Stomach smooth muscle (tissue), 2 donors: Measurements from ENCODE around the gene PDE7B.

Experiments used
- H3K27ac ChIP-seq: one replicate; pipeline ENCODE4 v1.7.0; 2013; ENCODE audit warnings: mild to moderate bottlenecking, low read length, inconsistent platforms
- H3K27me3 ChIP-seq, 2 donors: one replicate each; pipeline ENCODE4 v1.7.0; 2013; ENCODE audit warnings: low read length in 2 of 2; ENCODE audit not compliant: insufficient read depth in 2 of 2, control insufficient read depth in 1 of 2
- H3K36me3 ChIP-seq, 2 donors: one replicate each; pipeline ENCODE4 v1.7.0; 2013; ENCODE audit warnings: low read length in 2 of 2; ENCODE audit not compliant: control insufficient read depth in 2 of 2, insufficient read depth in 2 of 2
- H3K4me1 ChIP-seq: one replicate; pipeline ENCODE4 v1.7.0; 2013; ENCODE audit warnings: low read length; ENCODE audit not compliant: control insufficient read depth, insufficient read depth
- H3K4me3 ChIP-seq, 2 donors: one replicate each; pipeline ENCODE4 v1.7.0; 2013; ENCODE audit warnings: low read length in 2 of 2
- H3K9ac ChIP-seq, 2 donors: one replicate each; pipeline ENCODE4 v1.7.0; 2013; ENCODE audit warnings: low read length in 2 of 2, mild to moderate bottlenecking in 1 of 2
- H3K9me3 ChIP-seq, 2 donors: one replicate each; pipeline ENCODE4 v1.7.0; 2013; ENCODE audit warnings: low read length in 2 of 2; ENCODE audit not compliant: control insufficient read depth in 2 of 2
- donor health status: healthy.
- donor health status: Pancreatic carcinoma.

Gene PDE7B

DNA sequence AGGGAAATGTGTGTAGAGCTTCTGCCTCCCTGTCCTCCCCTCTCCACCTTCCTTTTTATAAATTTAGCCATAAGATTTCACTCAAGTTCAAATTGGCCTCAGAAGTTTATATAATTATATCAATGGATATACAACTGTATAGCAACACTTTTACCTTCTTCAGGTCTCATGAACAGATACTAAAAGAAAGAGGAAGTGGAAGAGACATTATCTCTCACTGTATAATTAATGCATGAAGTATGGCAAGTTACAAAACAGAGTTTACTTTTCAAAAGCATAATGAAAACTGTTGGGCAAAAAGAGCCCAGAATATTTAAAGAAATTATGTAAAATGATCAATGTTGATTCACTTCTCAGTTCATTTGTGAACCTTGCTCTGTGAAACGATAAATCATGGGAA lies 99.7 kb downstream of the PDE7B start:
- H3K27me3 ChIP-seq, result no peaks in the 10 kb centered on the region
- no peak overlapping the region for H3K4me3 ChIP-seq
- no peak overlapping the region for H3K9ac ChIP-seq
- H3K36me3 ChIP-seq, result no peaks in the 10 kb centered on the region
- no peak overlapping the region for H3K27ac ChIP-seq
- H3K4me1 ChIP-seq, result no peaks in the 10 kb centered on the region
- no peaks in the 10 kb centered on the region for H3K9me3 ChIP-seq

DNA sequence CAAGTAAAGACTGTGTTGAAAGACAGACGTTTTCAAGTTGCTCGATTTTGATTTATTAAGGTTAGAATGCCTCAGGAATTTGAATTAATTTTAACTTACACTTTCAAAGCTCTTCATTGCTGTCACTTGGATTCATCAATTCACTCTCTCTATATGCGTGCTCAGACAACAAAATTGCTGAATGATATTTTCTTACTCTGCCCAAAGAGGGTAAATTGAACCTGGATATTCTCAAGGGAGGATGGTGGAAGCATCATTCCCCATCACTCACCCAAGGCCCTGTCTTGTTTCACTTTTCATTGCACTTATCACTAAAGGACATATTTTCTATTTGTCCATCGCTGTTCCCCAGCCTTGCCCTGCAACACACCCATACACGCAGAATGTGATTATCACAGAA lies 102.3 kb downstream of the PDE7B start:
- H3K36me3 ChIP-seq, result no peaks in the 10 kb centered on the region
- H3K27me3 ChIP-seq, result no peaks in the 10 kb centered on the region
- no peak overlapping the region for H3K4me3 ChIP-seq
- H3K4me1 ChIP-seq, result no peaks in the 10 kb centered on the region
- H3K9ac ChIP-seq, result no peak overlapping the region
- no peaks in the 10 kb centered on the region for H3K9me3 ChIP-seq
- no peak overlapping the region for H3K27ac ChIP-seq

DNA sequence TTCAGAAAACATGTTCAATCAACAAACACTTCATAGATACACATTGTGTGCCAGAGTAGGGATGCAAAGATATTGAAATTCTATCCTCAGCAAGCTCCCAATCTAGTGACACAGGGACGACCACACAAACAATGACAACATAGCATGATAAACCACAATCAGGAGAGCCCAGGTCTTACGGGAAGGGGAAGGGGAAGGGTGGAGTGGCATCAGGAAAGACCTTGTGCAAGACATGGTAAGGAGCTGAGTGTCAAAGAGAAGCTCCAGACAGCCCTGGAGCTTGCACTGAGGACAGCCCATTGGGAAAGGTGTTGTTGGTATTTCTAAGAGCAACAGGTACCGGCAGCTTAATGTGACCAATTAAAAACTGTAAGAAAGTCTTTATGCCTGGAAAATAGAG lies 103.6 kb downstream of the PDE7B start:
- no peak overlapping the region for H3K27ac ChIP-seq
- H3K4me1 ChIP-seq, result no peaks in the 10 kb centered on the region
- no peaks in the 10 kb centered on the region for H3K9me3 ChIP-seq
- H3K9ac ChIP-seq, result no peak overlapping the region
- no peaks in the 10 kb centered on the region for H3K27me3 ChIP-seq
- H3K4me3 ChIP-seq, result no peak overlapping the region
- no peaks in the 10 kb centered on the region for H3K36me3 ChIP-seq

DNA sequence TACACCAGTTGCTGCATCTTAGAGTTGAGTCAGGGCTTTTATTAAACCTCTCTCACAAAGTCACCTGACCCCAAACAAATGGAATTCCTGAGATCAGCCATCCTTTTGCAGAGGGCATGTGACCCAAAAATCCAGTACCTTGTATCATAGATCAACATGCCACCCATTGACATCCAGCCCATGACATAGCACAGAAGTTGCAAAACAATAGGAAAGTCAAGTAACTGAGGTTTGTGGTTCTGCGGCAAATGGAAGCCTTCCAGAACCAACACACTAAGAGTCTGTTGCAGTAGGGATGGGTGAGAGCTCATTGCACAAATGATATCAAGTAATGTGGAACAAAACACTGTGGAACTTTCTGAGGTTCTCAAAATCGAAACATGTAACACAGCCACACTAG lies 111.2 kb downstream of the PDE7B start:
- H3K27ac ChIP-seq, result no peak overlapping the region
- no peak overlapping the region for H3K4me3 ChIP-seq
- H3K9ac ChIP-seq, result no peak overlapping the region
- no peaks in the 10 kb centered on the region for H3K27me3 ChIP-seq
- H3K9me3 ChIP-seq, result no peaks in the 10 kb centered on the region
- no peaks in the 10 kb centered on the region for H3K36me3 ChIP-seq
- H3K4me1 ChIP-seq, result no peaks in the 10 kb centered on the region

DNA sequence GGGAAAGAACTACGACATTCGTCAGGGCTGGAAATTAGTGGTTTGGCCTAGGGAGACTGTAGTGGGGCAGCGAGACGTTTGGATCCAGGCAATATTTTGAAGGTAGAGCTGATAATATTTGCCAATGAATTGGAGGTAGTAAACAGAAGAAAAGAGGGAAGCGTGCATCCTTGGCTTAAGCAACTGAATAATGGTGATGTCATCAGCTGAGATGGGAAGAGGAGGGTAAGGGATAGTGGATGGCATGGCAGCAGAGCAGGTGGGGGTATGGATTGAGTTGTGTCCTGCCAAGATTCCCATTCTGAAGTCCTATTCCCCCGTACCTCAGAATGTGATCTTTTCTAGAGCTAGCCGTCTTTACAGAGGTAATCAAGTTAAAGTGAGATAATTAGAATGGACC lies 119.2 kb downstream of the PDE7B start:
- Histone ChIP-seq H3K4me1 (peaks cover 2% of the 10 kb centered on the region), H3K9me3 (no peaks in the 10 kb centered on the region), H3K4me3 (no peak overlapping the region), H3K9ac (no peak overlapping the region), H3K27me3 (no peaks in the 10 kb centered on the region), H3K36me3 (no peaks in the 10 kb centered on the region), H3K27ac (no peak overlapping the region)

DNA sequence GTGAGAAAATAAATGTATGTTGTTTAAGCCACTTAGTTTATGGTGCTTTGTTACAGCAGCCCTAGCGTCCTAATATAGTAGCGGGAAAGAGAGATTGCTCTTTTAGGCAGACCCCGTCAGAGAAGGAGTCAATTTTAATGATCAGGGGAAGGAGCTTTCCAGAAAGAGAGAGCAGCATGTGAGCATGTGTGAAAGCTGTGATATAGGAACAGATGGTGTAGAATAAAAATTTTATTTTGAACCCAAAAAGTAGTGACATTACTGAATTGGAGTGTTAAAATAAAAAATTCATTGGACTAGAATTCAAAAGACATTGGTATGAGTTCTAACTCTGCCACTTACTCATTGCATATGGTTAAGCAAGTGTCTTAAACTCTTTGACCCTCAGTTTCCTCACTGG lies 119.8 kb downstream of the PDE7B start:
- Histone ChIP-seq H3K4me3 (no peak overlapping the region), H3K9me3 (no peaks in the 10 kb centered on the region), H3K27ac (no peak overlapping the region), H3K27me3 (no peaks in the 10 kb centered on the region), H3K9ac (no peak overlapping the region), H3K36me3 (no peaks in the 10 kb centered on the region), H3K4me1 (peaks cover 2% of the 10 kb centered on the region)

DNA sequence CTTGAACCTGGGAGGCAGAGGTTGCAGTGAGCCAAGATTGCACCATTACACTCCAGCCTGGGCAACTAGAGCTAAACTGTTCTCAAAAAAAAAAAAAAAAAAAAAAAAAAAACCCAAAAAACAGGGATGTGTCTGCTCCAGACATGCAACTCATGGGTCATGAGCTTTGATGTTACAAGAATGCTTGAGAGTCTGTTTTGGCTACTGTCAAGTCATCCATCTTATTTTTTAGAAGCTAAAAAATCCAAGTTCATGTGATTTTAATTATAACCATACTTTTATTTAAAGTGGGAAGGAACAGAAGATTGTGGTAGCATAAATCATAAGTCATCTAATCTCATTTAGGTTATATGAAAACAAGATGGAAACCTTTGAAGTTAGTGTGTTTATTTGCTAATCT lies 120.6 kb downstream of the PDE7B start:
- Histone ChIP-seq H3K36me3 (no peaks in the 10 kb centered on the region), H3K4me1 (peaks cover 2% of the 10 kb centered on the region), H3K27ac (no peak overlapping the region), H3K9ac (no peak overlapping the region), H3K27me3 (no peaks in the 10 kb centered on the region), H3K4me3 (no peak overlapping the region), H3K9me3 (no peaks in the 10 kb centered on the region)

DNA sequence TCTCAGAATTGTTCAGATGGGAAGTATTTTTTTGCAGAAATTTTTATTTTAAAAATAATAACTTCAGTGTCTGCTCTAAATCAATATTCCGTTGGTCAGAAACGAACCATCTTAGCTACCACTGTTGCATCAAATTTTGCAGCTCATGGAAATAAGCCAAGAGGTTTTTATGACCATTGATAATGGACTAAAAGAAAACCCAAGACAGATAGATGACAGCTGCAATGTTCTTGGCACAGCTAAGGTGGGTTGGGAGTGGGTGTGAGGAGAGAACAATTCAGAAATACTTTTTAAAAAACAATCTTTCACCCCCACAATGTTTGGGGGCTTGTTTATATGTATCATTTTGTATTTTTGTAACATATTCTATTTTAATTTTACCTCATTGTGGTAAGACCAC lies 121.1 kb downstream of the PDE7B start:
- H3K4me1 ChIP-seq, result peaks cover 2% of the 10 kb centered on the region
- H3K27me3 ChIP-seq, result no peaks in the 10 kb centered on the region
- H3K36me3 ChIP-seq, result no peaks in the 10 kb centered on the region
- no peak overlapping the region for H3K27ac ChIP-seq
- no peaks in the 10 kb centered on the region for H3K9me3 ChIP-seq
- H3K4me3 ChIP-seq, result no peak overlapping the region
- no peak overlapping the region for H3K9ac ChIP-seq

DNA sequence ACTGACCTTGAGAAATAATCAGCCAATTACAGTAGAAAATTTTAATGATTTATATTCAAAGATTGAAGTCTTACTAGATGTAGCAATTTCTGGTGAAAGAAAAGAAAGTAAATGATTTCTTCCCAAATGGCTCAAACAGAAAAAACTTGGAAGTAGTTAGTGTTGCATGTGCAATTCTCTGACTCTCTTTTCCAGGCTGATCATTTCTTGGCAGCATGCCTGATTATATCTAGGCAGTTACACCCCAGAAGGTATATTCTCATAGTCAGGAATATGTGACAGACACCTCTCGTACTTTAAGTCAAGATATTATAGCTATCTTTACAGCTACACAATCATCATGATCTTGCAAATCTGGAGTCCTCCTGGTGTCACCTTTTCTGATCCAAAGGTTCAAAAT lies 122.9 kb downstream of the PDE7B start:
- H3K4me1 ChIP-seq, result peaks cover 2% of the 10 kb centered on the region
- no peaks in the 10 kb centered on the region for H3K36me3 ChIP-seq
- no peak overlapping the region for H3K27ac ChIP-seq
- H3K9ac ChIP-seq, result no peak overlapping the region
- H3K9me3 ChIP-seq, result no peaks in the 10 kb centered on the region
- no peaks in the 10 kb centered on the region for H3K27me3 ChIP-seq
- H3K4me3 ChIP-seq, result no peak overlapping the region

DNA sequence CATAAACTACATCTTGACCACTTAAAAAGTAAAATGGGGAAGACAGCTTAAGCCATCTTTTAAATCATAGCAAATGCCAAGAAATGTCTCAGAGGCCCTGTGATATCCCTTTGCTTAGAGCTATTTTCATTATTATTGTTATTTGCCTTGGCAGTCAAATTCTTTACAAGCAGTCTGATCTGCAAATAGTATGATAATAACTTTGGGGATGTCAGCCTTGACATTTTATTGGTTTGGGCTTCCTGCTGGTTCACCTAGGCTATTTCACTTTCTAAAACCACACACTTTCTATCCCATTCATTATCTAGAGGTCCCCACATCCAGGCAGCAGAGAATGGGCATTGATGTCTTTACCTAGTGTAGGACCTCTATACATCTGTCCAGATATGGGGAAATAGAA lies 125.1 kb downstream of the PDE7B start:
- peaks cover 2% of the 10 kb centered on the region for H3K4me1 ChIP-seq
- no peaks in the 10 kb centered on the region for H3K36me3 ChIP-seq
- H3K27ac ChIP-seq, result no peak overlapping the region
- no peaks in the 10 kb centered on the region for H3K9me3 ChIP-seq
- H3K4me3 ChIP-seq, result no peak overlapping the region
- no peak overlapping the region for H3K9ac ChIP-seq
- H3K27me3 ChIP-seq, result no peaks in the 10 kb centered on the region

DNA sequence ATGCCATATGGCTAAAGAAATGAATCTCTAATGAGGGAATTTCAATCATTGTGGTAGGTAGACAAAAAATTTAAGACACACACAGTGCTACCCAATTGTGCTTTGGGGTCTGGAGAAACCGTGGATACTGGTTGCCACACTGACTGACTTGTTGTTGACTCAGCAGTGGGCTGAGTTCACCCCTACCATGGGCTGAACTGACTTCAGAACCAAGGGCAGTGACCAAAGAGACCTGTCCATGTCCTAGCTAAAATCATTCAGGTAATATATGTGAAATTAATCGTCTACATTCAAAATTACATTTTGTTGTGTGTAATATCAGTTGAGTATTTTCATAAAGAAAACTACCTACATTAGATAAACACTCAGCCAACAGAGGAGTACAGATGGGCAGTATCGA lies 131.6 kb downstream of the PDE7B start:
- Histone ChIP-seq H3K9me3 (no peaks in the 10 kb centered on the region), H3K9ac (no peak overlapping the region), H3K27ac (no peak overlapping the region), H3K27me3 (no peaks in the 10 kb centered on the region), H3K4me1 (no peaks in the 10 kb centered on the region), H3K36me3 (no peaks in the 10 kb centered on the region), H3K4me3 (no peak overlapping the region)
